HEK293 (cell line): ENCODE results near the gene CLPSL1.

Experiments used
- CTCF ChIA-PET: fragments of 350-600 bp; formaldehyde crosslinking; extraction: SDS; loops from one replicate; lab custom pipeline; 2021; ENCODE audit warnings: antibody characterized with exemption; lab: Yijun Ruan, JAX
- POLR2A ChIA-PET: fragments of 300-600 bp; formaldehyde crosslinking; extraction: SDS; loops from one replicate; lab custom pipeline; 2020; ENCODE audit warnings: antibody characterized with exemption, inconsistent platforms; lab: Yijun Ruan, JAX
- H3K27ac ChIP-seq: fragments of 200-500 bp; sonication (Bioruptor generic); 2 replicates; pipeline ENCODE4 v1.5.1; 2014; ENCODE audit warnings: low read depth, low read length, control low read depth, inconsistent platforms; ENCODE audit errors: extremely low read depth
- H3K36me3 ChIP-seq, 2 experiments: fragments of 200-500 bp in 1 of 2; sonication (Bioruptor generic) in 1 of 2; 1 replicate in 1 of 2; 2 replicates in 1 of 2; pipeline ENCODE4 v1.5.1; 2014 to 2017; ENCODE audit warnings: inconsistent platforms in 2 of 2, low read length in 2 of 2; ENCODE audit not compliant: control insufficient read depth in 2 of 2, insufficient read depth in 1 of 2
- H3K4me1 ChIP-seq: fragments of 200-500 bp; sonication (Bioruptor generic); 2 replicates; pipeline ENCODE4 v1.5.1; 2014; ENCODE audit warnings: mild to moderate bottlenecking, low read length, inconsistent platforms; ENCODE audit not compliant: control insufficient read depth, insufficient read depth
- H3K4me3 ChIP-seq: 2 replicates; pipeline ENCODE4 v1.5.1; 2011; ENCODE audit warnings: low read depth, mild to moderate bottlenecking, control low read depth, low read length, moderate library complexity
- H3K9me3 ChIP-seq: fragments of 200-500 bp; sonication (Bioruptor generic); 2 replicates; pipeline ENCODE4 v1.5.1; 2014; ENCODE audit warnings: low read depth, low read length, inconsistent platforms; ENCODE audit not compliant: control insufficient read depth, insufficient read depth
- EGR2 ChIP-seq: fragments of 450-650 bp; formaldehyde crosslinking; IDR thresholded peaks from 2 replicates; pipeline ENCODE4 v1.5.1; 2016; ENCODE audit warnings: low read depth, missing biosample characterization, missing genetic modification characterization
- GLI2 ChIP-seq: fragments of 450-650 bp; formaldehyde crosslinking; IDR thresholded peaks from 2 replicates; pipeline ENCODE4; 2017; ENCODE audit warnings: missing biosample characterization, missing genetic modification characterization, low read depth, borderline replicate concordance
- GLIS1 ChIP-seq: fragments of 450-650 bp; formaldehyde crosslinking; IDR thresholded peaks from 2 replicates; pipeline ENCODE4 v1.5.1; 2016; ENCODE audit warnings: missing biosample characterization, missing genetic modification characterization
- HOXD13 ChIP-seq: sonication (generic); formaldehyde crosslinking; IDR thresholded peaks from 2 replicates; pipeline ENCODE4 v1.8.0; 2022; ENCODE audit warnings: missing genetic modification reagents, borderline replicate concordance
- IKZF3 ChIP-seq: fragments of 450-650 bp; IDR thresholded peaks from 2 replicates; pipeline ENCODE4 v1.5.0; 2018; ENCODE audit warnings: missing biosample characterization, mild to moderate bottlenecking, missing genetic modification characterization, moderate library complexity
- KLF1 ChIP-seq: fragments of 450-650 bp; formaldehyde crosslinking; IDR thresholded peaks from 2 replicates; pipeline ENCODE4 v1.5.1; 2016; ENCODE audit warnings: missing biosample characterization, missing genetic modification characterization
- MEIS1 ChIP-seq: sonication (generic); formaldehyde crosslinking; IDR thresholded peaks from 2 replicates; pipeline ENCODE4 v1.8.1; 2022; ENCODE audit warnings: missing genetic modification reagents, mild to moderate bottlenecking, borderline replicate concordance
- SCRT2 ChIP-seq: fragments of 450-650 bp; formaldehyde crosslinking; IDR thresholded peaks from 2 replicates; pipeline ENCODE4 v1.5.1; 2016; ENCODE audit warnings: missing biosample characterization, missing genetic modification characterization
- TCF7L2 ChIP-seq: IDR thresholded peaks from 2 replicates; pipeline ENCODE4 v1.6.1; 2011; ENCODE audit warnings: low read depth, mild to moderate bottlenecking, inconsistent platforms, low read length, moderate library complexity, borderline replicate concordance
- YY2 ChIP-seq: fragments of 450-650 bp; formaldehyde crosslinking; IDR thresholded peaks from 2 replicates; pipeline ENCODE4 v1.5.1; 2016; ENCODE audit warnings: missing biosample characterization, missing genetic modification characterization
- ZBTB17 ChIP-seq: fragments of 450-650 bp; formaldehyde crosslinking; IDR thresholded peaks from 2 replicates; pipeline ENCODE4 v1.5.1; 2016; ENCODE audit warnings: missing biosample characterization, missing genetic modification characterization
- ZIC2 ChIP-seq: fragments of 450-650 bp; formaldehyde crosslinking; IDR thresholded peaks from 2 replicates; pipeline ENCODE4 v1.5.1; 2016; ENCODE audit warnings: missing biosample characterization, missing genetic modification characterization
- ZNF138 ChIP-seq: fragments of 450-650 bp; formaldehyde crosslinking; IDR thresholded peaks from 2 replicates; pipeline ENCODE4 v1.5.1; 2016; ENCODE audit warnings: missing biosample characterization, missing genetic modification characterization, borderline replicate concordance
- ZNF211 ChIP-seq: fragments of 450-650 bp; formaldehyde crosslinking; IDR thresholded peaks from 2 replicates; pipeline ENCODE4 v1.5.1; 2016; ENCODE audit warnings: low read depth, missing biosample characterization, missing genetic modification characterization
- ZNF24 ChIP-seq: fragments of 450-650 bp; formaldehyde crosslinking; IDR thresholded peaks from 2 replicates; pipeline ENCODE4 v1.5.1; 2016; ENCODE audit warnings: missing biosample characterization, missing genetic modification characterization
- ZNF404 ChIP-seq: fragments of 450-650 bp; formaldehyde crosslinking; IDR thresholded peaks from 2 replicates; pipeline ENCODE4 v1.5.1; 2017; ENCODE audit warnings: missing biosample characterization, missing genetic modification characterization
- ZNF416 ChIP-seq: fragments of 450-650 bp; formaldehyde crosslinking; IDR thresholded peaks from 2 replicates; pipeline ENCODE4 v1.5.1; 2016; ENCODE audit warnings: missing biosample characterization, missing genetic modification characterization
- ZNF426 ChIP-seq: fragments of 450-650 bp; formaldehyde crosslinking; IDR thresholded peaks from 2 replicates; pipeline ENCODE4 v1.5.1; 2017; ENCODE audit warnings: missing biosample characterization, missing genetic modification characterization, mild to moderate bottlenecking, inconsistent platforms, moderate library complexity
- ZNF544 ChIP-seq: fragments of 450-650 bp; formaldehyde crosslinking; IDR thresholded peaks from 2 replicates; pipeline ENCODE4 v1.5.0; 2017; ENCODE audit warnings: missing biosample characterization, missing genetic modification characterization
- ZNF670 ChIP-seq: fragments of 450-650 bp; formaldehyde crosslinking; IDR thresholded peaks from 2 replicates; pipeline ENCODE4 v1.5.1; 2016; ENCODE audit warnings: missing biosample characterization, missing genetic modification characterization, low read depth
- ZNF791 ChIP-seq: fragments of 450-650 bp; formaldehyde crosslinking; IDR thresholded peaks from 2 replicates; pipeline ENCODE4 v1.5.1; 2016; ENCODE audit warnings: missing biosample characterization, missing genetic modification characterization
- TF ChIP-seq, protein P1 (sequence below): fragments of 450-650 bp; formaldehyde crosslinking; IDR thresholded peaks from 2 replicates; pipeline ENCODE4 v1.5.1; 2016; ENCODE audit warnings: missing biosample characterization, missing genetic modification characterization
- TF ChIP-seq, protein P2 (sequence below): IDR thresholded peaks from 2 replicates; pipeline ENCODE4 v1.6.1; 2011; ENCODE audit warnings: mild to moderate bottlenecking, low read depth, low read length, borderline replicate concordance
- TF ChIP-seq, protein P3 (sequence below): fragments of 450-650 bp; formaldehyde crosslinking; IDR thresholded peaks from 2 replicates; pipeline ENCODE4 v1.5.1; 2016; ENCODE audit warnings: missing biosample characterization, missing genetic modification characterization
- TF ChIP-seq, protein P4 (sequence below): fragments of 450-650 bp; formaldehyde crosslinking; IDR thresholded peaks from 2 replicates; pipeline ENCODE4 v1.5.1; 2016; ENCODE audit warnings: missing biosample characterization, missing genetic modification characterization, borderline replicate concordance

CLPSL1 gene

DNA sequence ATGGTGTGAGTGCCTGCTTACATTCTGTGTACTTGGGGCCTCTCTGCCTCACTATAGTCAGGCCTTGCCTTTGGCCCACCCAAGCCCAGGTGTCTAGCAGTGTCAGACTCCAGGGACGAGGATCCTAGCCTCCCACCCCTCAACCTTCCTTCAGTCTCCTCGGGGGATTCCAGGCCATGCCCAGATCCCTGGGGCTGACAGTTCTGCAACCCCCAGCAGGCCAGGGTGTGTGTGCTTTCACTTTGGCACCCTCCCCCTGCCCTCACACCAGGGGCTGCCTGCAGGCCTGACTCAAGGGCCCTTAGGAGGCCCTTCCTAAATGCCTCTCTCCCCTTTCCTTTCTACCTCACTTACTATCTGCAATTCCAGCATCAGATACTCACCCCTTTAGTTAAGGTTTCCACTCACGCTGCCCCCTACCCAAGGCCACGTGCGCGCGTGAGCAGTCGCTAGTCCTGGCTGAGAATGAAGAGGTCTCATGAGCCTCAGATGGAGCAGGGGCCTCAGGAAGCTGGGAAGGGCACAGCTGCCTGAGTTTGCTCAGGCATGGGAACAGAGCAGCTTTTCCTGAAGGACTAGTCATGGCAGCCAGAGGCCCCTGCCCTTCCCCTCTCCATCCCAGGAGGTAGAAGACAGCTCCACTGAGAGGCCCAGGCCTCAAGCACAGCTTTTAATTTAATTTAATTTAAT, 17.2 kb downstream of the CLPSL1 start:
- Histone ChIP-seq H3K4me3 (no peak overlapping the region), H3K4me1 (no peaks in the 10 kb centered on the region), H3K27ac (no peak overlapping the region), H3K9me3 (no peaks in the 10 kb centered on the region), H3K36me3 (no peaks in the 10 kb centered on the region)
- POLR2A ChIA-PET, result no interaction called here
- TF ChIP-seq TCF7L2 (no peak), ZIC2 (peak; percentile 71)
- CTCF ChIA-PET, result interaction anchor here (1.0 kb wide), 1 partner anchor 297 kb away, joined by 3 read pairs; no protein-coding TSS in a partner anchor

DNA sequence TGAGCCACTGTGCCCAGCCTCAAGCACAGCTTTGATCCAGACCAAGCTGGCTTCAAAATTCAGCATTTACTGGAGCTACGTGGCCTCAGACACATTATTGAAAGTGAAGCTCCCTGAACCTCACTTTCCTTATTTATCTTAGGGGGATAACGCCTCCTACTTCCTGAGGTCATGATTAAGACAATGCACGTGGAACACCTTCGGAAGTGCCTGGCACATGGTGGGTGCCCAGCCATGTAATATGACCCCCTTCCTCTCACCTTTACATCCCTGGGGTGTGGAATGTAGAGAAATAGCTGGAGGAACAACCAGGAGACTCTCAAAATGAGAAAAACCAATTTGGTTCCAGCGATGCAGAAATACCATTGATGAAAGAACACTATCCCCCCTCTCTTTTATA, 17.9 kb downstream of the CLPSL1 start:
- H3K4me1 ChIP-seq, result no peaks in the 10 kb centered on the region
- H3K36me3 ChIP-seq, result no peaks in the 10 kb centered on the region
- H3K9me3 ChIP-seq, result no peaks in the 10 kb centered on the region
- CTCF ChIA-PET, result interaction anchor here (0.6 to 1.2 kb wide), 2 partner anchors 40 to 275 kb away, joined by 3 read pairs; no protein-coding TSS in a partner anchor
- no peak overlapping the region for H3K27ac ChIP-seq
- H3K4me3 ChIP-seq, result no peak overlapping the region
- TF ChIP-seq ZNF544 (tag by site-specific recombination) (no peak), IKZF3 (tag by site-specific recombination) (no peak), ZNF416 (no peak), ZNF404 (tag by site-specific recombination) (no peak), ZNF426 (no peak), GLIS1 (no peak), ZBTB17 (tag by site-specific recombination) (no peak), ZNF791 (no peak)
- TF ChIP-seq, protein P1, sequence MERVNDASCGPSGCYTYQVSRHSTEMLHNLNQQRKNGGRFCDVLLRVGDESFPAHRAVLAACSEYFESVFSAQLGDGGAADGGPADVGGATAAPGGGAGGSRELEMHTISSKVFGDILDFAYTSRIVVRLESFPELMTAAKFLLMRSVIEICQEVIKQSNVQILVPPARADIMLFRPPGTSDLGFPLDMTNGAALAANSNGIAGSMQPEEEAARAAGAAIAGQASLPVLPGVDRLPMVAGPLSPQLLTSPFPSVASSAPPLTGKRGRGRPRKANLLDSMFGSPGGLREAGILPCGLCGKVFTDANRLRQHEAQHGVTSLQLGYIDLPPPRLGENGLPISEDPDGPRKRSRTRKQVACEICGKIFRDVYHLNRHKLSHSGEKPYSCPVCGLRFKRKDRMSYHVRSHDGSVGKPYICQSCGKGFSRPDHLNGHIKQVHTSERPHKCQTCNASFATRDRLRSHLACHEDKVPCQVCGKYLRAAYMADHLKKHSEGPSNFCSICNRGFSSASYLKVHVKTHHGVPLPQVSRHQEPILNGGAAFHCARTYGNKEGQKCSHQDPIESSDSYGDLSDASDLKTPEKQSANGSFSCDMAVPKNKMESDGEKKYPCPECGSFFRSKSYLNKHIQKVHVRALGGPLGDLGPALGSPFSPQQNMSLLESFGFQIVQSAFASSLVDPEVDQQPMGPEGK (tag by site-specific recombination), result no peak
- POLR2A ChIA-PET, result no interaction called here

DNA sequence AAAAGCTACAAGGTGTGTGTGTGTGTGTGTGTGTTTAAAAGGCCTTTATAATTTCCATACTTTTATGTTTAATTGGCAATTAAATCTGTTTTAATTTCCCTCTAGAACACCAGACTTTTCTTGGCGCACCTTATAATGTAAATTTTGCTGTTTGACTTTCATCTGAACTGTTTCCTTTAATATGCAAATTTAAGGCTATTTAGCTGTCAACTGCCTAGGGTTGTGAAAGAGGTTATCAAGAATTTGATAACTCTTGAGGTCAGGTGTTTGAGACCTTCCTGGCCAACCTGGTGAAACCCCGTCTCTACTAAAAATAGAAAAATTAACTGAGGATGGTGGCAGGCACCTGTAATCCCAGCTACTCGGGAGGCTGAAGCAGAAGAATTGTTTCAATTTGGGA, 20.3 kb downstream of the CLPSL1 start:
- TF ChIP-seq YY2 (tag by site-specific recombination) (no peak), GLI2 (no peak), HOXD13 (no peak), EGR2 (no peak), ZNF211 (no peak), MEIS1 (CRISPR knock-in tag) (no peak), KLF1 (no peak), SCRT2 (no peak), ZNF138 (no peak), ZNF670 (tag by site-specific recombination) (no peak), ZNF24 (tag by site-specific recombination) (no peak)
- TF ChIP-seq, protein P2, sequence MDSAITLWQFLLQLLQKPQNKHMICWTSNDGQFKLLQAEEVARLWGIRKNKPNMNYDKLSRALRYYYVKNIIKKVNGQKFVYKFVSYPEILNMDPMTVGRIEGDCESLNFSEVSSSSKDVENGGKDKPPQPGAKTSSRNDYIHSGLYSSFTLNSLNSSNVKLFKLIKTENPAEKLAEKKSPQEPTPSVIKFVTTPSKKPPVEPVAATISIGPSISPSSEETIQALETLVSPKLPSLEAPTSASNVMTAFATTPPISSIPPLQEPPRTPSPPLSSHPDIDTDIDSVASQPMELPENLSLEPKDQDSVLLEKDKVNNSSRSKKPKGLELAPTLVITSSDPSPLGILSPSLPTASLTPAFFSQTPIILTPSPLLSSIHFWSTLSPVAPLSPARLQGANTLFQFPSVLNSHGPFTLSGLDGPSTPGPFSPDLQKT, result no peak
- TF ChIP-seq, protein P3, sequence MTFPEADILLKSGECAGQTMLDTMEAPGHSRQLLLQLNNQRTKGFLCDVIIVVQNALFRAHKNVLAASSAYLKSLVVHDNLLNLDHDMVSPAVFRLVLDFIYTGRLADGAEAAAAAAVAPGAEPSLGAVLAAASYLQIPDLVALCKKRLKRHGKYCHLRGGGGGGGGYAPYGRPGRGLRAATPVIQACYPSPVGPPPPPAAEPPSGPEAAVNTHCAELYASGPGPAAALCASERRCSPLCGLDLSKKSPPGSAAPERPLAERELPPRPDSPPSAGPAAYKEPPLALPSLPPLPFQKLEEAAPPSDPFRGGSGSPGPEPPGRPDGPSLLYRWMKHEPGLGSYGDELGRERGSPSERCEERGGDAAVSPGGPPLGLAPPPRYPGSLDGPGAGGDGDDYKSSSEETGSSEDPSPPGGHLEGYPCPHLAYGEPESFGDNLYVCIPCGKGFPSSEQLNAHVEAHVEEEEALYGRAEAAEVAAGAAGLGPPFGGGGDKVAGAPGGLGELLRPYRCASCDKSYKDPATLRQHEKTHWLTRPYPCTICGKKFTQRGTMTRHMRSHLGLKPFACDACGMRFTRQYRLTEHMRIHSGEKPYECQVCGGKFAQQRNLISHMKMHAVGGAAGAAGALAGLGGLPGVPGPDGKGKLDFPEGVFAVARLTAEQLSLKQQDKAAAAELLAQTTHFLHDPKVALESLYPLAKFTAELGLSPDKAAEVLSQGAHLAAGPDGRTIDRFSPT, result no peak
- TF ChIP-seq, protein P4, sequence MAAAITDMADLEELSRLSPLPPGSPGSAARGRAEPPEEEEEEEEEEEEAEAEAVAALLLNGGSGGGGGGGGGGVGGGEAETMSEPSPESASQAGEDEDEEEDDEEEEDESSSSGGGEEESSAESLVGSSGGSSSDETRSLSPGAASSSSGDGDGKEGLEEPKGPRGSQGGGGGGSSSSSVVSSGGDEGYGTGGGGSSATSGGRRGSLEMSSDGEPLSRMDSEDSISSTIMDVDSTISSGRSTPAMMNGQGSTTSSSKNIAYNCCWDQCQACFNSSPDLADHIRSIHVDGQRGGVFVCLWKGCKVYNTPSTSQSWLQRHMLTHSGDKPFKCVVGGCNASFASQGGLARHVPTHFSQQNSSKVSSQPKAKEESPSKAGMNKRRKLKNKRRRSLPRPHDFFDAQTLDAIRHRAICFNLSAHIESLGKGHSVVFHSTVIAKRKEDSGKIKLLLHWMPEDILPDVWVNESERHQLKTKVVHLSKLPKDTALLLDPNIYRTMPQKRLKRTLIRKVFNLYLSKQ, result no peak
- ChIA-PET CTCF (interaction anchor here (0.6 to 0.7 kb wide), 2 partner anchors 9 to 730 kb away, joined by 3 to 5 read pairs; no protein-coding TSS in a partner anchor), POLR2A (no interaction called here)
- no peak overlapping the region for H3K4me3 ChIP-seq
- no peak overlapping the region for H3K27ac ChIP-seq
- no peaks in the 10 kb centered on the region for H3K4me1 ChIP-seq
- no peaks in the 10 kb centered on the region for H3K36me3 ChIP-seq
- no peaks in the 10 kb centered on the region for H3K9me3 ChIP-seq
